ENCODE data around the gene SLC49A4.

Gene SLC49A4

GRCh38 chr3:122902326-122902725, 107.5 kb downstream of the SLC49A4 start:
- no peaks in the 10 kb centered on the region for H3K27me3 ChIP-seq (ENCODE audit: control insufficient read depth, insufficient read depth, low read length, poor library complexity, severe bottlenecking)
- no peaks in the 10 kb centered on the region for H3K4me1 ChIP-seq (ENCODE audit: control insufficient read depth, insufficient read depth, low read length)
- H3K27ac ChIP-seq (ENCODE audit: insufficient read depth, low read depth, low read length, poor library complexity, severe bottlenecking): no peak overlapping the region
- no peaks in the 10 kb centered on the region for H3K36me3 ChIP-seq (ENCODE audit: control insufficient read depth, insufficient read depth, low read length)
- 91 to 99% methylated on average over 2 of the region's 2 CpGs for WGBS, 2 experiments
- no peak overlapping the region for H3K4me3 ChIP-seq (ENCODE audit: insufficient read depth, low read depth, low read length)
- H3K9me3 ChIP-seq (ENCODE audit: control insufficient read depth, low read length): no peaks in the 10 kb centered on the region

GRCh38 chr3:122903171-122903570, 108.3 kb downstream of the SLC49A4 start:
- Histone ChIP-seq H3K4me1 (ENCODE audit: control insufficient read depth, insufficient read depth, low read length) (no peaks in the 10 kb centered on the region), H3K36me3 (ENCODE audit: control insufficient read depth, insufficient read depth, low read length) (no peaks in the 10 kb centered on the region), H3K4me3 (ENCODE audit: insufficient read depth, low read depth, low read length) (no peak overlapping the region), H3K9me3 (ENCODE audit: control insufficient read depth, low read length) (no peaks in the 10 kb centered on the region), H3K27ac (ENCODE audit: insufficient read depth, low read depth, low read length, poor library complexity, severe bottlenecking) (no peak overlapping the region), H3K27me3 (ENCODE audit: control insufficient read depth, insufficient read depth, low read length, poor library complexity, severe bottlenecking) (no peaks in the 10 kb centered on the region)
- 68 to 69% methylated on average over 4 of the region's 4 CpGs for WGBS, 2 experiments

GRCh38 chr3:122907471-122907870, 112.6 kb downstream of the SLC49A4 start:
- Histone ChIP-seq H3K4me3 (ENCODE audit: insufficient read depth, low read depth, low read length) (no peak overlapping the region), H3K36me3 (ENCODE audit: control insufficient read depth, insufficient read depth, low read length) (peaks cover 8% of the 10 kb centered on the region), H3K27ac (ENCODE audit: insufficient read depth, low read depth, low read length, poor library complexity, severe bottlenecking) (no peak overlapping the region), H3K9me3 (ENCODE audit: control insufficient read depth, low read length) (no peaks in the 10 kb centered on the region), H3K27me3 (ENCODE audit: control insufficient read depth, insufficient read depth, low read length, poor library complexity, severe bottlenecking) (no peaks in the 10 kb centered on the region), H3K4me1 (ENCODE audit: control insufficient read depth, insufficient read depth, low read length) (no peaks in the 10 kb centered on the region)
- 92 to 93% methylated on average over 4 of the region's 4 CpGs for WGBS, 2 experiments

- WGBS, 2 experiments: 95% methylated on average over 3 of the region's 3 CpGs
- H3K27me3 ChIP-seq (ENCODE audit: control insufficient read depth, insufficient read depth, low read length, poor library complexity, severe bottlenecking): no peaks in the 10 kb centered on the region
- no peak overlapping the region for H3K27ac ChIP-seq (ENCODE audit: insufficient read depth, low read depth, low read length, poor library complexity, severe bottlenecking)
- no peak overlapping the region for H3K4me3 ChIP-seq (ENCODE audit: insufficient read depth, low read depth, low read length)
- H3K4me1 ChIP-seq (ENCODE audit: control insufficient read depth, insufficient read depth, low read length): no peaks in the 10 kb centered on the region
- H3K36me3 ChIP-seq (ENCODE audit: control insufficient read depth, insufficient read depth, low read length): peaks cover 15% of the 10 kb centered on the region
- H3K9me3 ChIP-seq (ENCODE audit: control insufficient read depth, low read length): no peaks in the 10 kb centered on the region
Measured at GRCh38 chr3:122908251-122908650, 113.4 kb downstream of the SLC49A4 start.

- no peaks in the 10 kb centered on the region for H3K4me1 ChIP-seq (ENCODE audit: control insufficient read depth, insufficient read depth, low read length)
- peaks cover 15% of the 10 kb centered on the region for H3K36me3 ChIP-seq (ENCODE audit: control insufficient read depth, insufficient read depth, low read length)
- H3K4me3 ChIP-seq (ENCODE audit: insufficient read depth, low read depth, low read length): no peak overlapping the region
- WGBS, 2 experiments: 95% methylated on average over 16 of the region's 16 CpGs
- no peaks in the 10 kb centered on the region for H3K27me3 ChIP-seq (ENCODE audit: control insufficient read depth, insufficient read depth, low read length, poor library complexity, severe bottlenecking)
- H3K27ac ChIP-seq (ENCODE audit: insufficient read depth, low read depth, low read length, poor library complexity, severe bottlenecking): no peak overlapping the region
- no peaks in the 10 kb centered on the region for H3K9me3 ChIP-seq (ENCODE audit: control insufficient read depth, low read length)
Measured at GRCh38 chr3:122911901-122912300, 117.0 kb downstream of the SLC49A4 start.

- H3K4me3 ChIP-seq (ENCODE audit: insufficient read depth, low read depth, low read length): no peak overlapping the region
- WGBS, 2 experiments: 96% methylated on average over 76 of the region's 76 CpGs
- H3K27ac ChIP-seq (ENCODE audit: insufficient read depth, low read depth, low read length, poor library complexity, severe bottlenecking): no peak overlapping the region
- peaks cover 15% of the 10 kb centered on the region for H3K36me3 ChIP-seq (ENCODE audit: control insufficient read depth, insufficient read depth, low read length)
- no peaks in the 10 kb centered on the region for H3K27me3 ChIP-seq (ENCODE audit: control insufficient read depth, insufficient read depth, low read length, poor library complexity, severe bottlenecking)
- no peaks in the 10 kb centered on the region for H3K9me3 ChIP-seq (ENCODE audit: control insufficient read depth, low read length)
- H3K4me1 ChIP-seq (ENCODE audit: control insufficient read depth, insufficient read depth, low read length): no peaks in the 10 kb centered on the region
Measured at GRCh38 chr3:122912772-122913538, 118.1 kb downstream of the SLC49A4 start.

GRCh38 chr3:122913539-122914100, 118.8 kb downstream of the SLC49A4 start:
- peaks cover 15% of the 10 kb centered on the region for H3K36me3 ChIP-seq (ENCODE audit: control insufficient read depth, insufficient read depth, low read length)
- H3K4me3 ChIP-seq (ENCODE audit: insufficient read depth, low read depth, low read length): no peak overlapping the region
- 96% methylated on average over 33 of the region's 33 CpGs for WGBS, 2 experiments

GRCh38 chr3:122915300-122916055, 120.6 kb downstream of the SLC49A4 start:
- Histone ChIP-seq H3K27me3 (ENCODE audit: control insufficient read depth, insufficient read depth, low read length, poor library complexity, severe bottlenecking) (no peaks in the 10 kb centered on the region), H3K4me1 (ENCODE audit: control insufficient read depth, insufficient read depth, low read length) (no peaks in the 10 kb centered on the region), H3K9me3 (ENCODE audit: control insufficient read depth, low read length) (no peaks in the 10 kb centered on the region), H3K4me3 (ENCODE audit: insufficient read depth, low read depth, low read length) (no peak overlapping the region), H3K36me3 (ENCODE audit: control insufficient read depth, insufficient read depth, low read length) (peaks cover 11% of the 10 kb centered on the region), H3K27ac (ENCODE audit: insufficient read depth, low read depth, low read length, poor library complexity, severe bottlenecking) (no peak overlapping the region)
- 94% methylated on average over 17 of the region's 17 CpGs for WGBS, 2 experiments

More at GRCh38 chr3:122913539-122914100, 118.8 kb downstream of the SLC49A4 start:
- no peaks in the 10 kb centered on the region for H3K9me3 ChIP-seq (ENCODE audit: control insufficient read depth, low read length)
- no peak overlapping the region for H3K27ac ChIP-seq (ENCODE audit: insufficient read depth, low read depth, low read length, poor library complexity, severe bottlenecking)
- H3K27me3 ChIP-seq (ENCODE audit: control insufficient read depth, insufficient read depth, low read length, poor library complexity, severe bottlenecking): no peaks in the 10 kb centered on the region
- no peaks in the 10 kb centered on the region for H3K4me1 ChIP-seq (ENCODE audit: control insufficient read depth, insufficient read depth, low read length)

- Histone ChIP-seq H3K9me3 (ENCODE audit: control insufficient read depth, low read length) (no peaks in the 10 kb centered on the region), H3K27ac (ENCODE audit: insufficient read depth, low read depth, low read length, poor library complexity, severe bottlenecking) (no peak overlapping the region), H3K36me3 (ENCODE audit: control insufficient read depth, insufficient read depth, low read length) (peaks cover 11% of the 10 kb centered on the region), H3K27me3 (ENCODE audit: control insufficient read depth, insufficient read depth, low read length, poor library complexity, severe bottlenecking) (no peaks in the 10 kb centered on the region), H3K4me1 (ENCODE audit: control insufficient read depth, insufficient read depth, low read length) (no peaks in the 10 kb centered on the region), H3K4me3 (ENCODE audit: insufficient read depth, low read depth, low read length) (no peak overlapping the region)
- WGBS, 2 experiments: 92% methylated on average over 4 of the region's 4 CpGs
Measured at GRCh38 chr3:122916084-122916483, 121.2 kb downstream of the SLC49A4 start.

GRCh38 chr3:122916580-122916979, 121.7 kb downstream of the SLC49A4 start:
- Histone ChIP-seq H3K9me3 (ENCODE audit: control insufficient read depth, low read length) (no peaks in the 10 kb centered on the region), H3K27me3 (ENCODE audit: control insufficient read depth, insufficient read depth, low read length, poor library complexity, severe bottlenecking) (no peaks in the 10 kb centered on the region), H3K4me1 (ENCODE audit: control insufficient read depth, insufficient read depth, low read length) (no peaks in the 10 kb centered on the region), H3K4me3 (ENCODE audit: insufficient read depth, low read depth, low read length) (no peak overlapping the region), H3K36me3 (ENCODE audit: control insufficient read depth, insufficient read depth, low read length) (peaks cover 11% of the 10 kb centered on the region), H3K27ac (ENCODE audit: insufficient read depth, low read depth, low read length, poor library complexity, severe bottlenecking) (no peak overlapping the region)
- WGBS, 2 experiments: 95 to 96% methylated on average over 6 of the region's 6 CpGs
